HL-60/S4 treated with phorbol 12-myristate 13-acetate at 8.2 ng/mL for 4 days and 3 days (cell line): Measurements from ENCODE around the gene EEFSEC.

ENCODE experiments used
- in situ Hi-C: fragments of 300-500 bp; cut with MboI; formaldehyde crosslinking; loops from 2 replicates; pipeline ENCODE4 v1.15.0; 2022; ENCODE audit warnings: low sequenced_read_pairs

EEFSEC gene

DNA sequence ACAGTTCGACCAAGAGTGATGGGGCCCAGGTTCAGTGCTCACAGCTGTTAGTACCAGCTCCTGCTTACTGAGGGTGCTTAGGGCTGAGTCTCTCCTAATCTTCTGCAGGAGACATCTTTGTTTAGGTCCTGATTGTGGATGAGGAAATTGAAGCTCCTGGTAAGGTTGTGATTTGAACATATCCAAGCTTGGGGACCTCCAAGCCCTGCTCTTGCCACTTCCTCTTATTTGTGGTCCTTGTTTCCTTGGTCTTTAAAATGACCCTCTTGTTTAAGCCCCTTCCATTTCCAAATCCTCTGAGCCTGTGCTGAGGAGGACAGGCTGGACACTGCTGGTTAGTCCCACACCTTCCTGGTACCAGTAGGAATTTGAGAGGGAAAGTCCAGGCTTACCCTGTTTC lies 87.0 kb downstream of the EEFSEC start:
- in situ Hi-C loops, result no loop called here

GRCh38 chr3:128241741-128242140 lies 88.5 kb downstream of the EEFSEC start:
- in situ Hi-C loops, result no loop called here

- in situ Hi-C loops, result no loop called here
Observed at GRCh38 chr3:128242818-128243601, 89.7 kb downstream of the EEFSEC start.

DNA sequence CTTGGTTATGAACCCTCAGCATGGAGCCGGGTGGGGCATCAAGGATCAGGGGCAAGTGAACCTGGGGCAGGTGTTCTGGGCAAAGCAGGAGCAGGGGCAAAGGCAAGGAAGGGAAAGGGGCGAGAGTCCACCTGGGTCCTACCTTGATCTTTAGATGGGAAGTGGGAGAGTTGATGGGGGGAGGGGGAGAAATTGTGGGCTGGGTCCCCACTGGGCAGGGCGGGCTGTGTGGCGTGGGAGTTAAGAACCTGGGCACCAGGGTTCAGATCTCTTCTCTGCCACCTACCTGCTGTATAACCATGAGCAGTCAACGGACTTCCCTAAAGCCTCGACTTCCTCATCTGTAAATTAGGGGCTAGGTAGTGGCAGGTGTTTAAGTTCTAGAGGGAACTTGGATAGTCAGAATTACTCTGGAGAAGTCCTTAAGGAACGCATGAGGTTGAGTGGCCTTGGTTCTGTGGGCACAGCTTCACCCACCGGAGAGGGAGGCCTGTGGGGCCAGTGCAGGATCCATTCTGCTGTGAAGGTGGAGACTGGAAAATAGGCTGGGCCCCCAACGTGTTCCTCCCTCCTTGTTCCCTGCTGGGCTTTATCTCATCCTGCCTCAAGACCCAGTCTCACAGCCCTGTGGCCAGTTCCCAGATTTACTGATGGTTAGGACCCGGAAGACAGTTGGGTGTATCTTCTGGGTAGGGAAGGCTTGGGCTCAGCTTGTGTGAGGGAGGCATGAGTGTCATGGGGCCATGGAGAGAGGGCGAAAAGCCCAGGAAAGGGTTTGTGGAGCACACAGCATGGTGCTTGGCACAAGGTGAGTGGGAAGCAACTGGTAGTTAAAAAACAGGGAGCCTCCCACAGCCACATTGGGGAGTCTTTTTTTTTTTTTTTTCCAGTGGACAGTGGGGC lies 90.6 kb downstream of the EEFSEC start:
- in situ Hi-C loops, result no loop called here

- in situ Hi-C loops, result no loop called here
Observed at GRCh38 chr3:128245460-128245859, 92.2 kb downstream of the EEFSEC start.

GRCh38 chr3:128247666-128248409 lies 94.6 kb downstream of the EEFSEC start:
- in situ Hi-C loops, result no loop called here

GRCh38 chr3:128252083-128252482 lies 98.8 kb downstream of the EEFSEC start:
- in situ Hi-C loops, result no loop called here

GRCh38 chr3:128253150-128253549 lies 99.9 kb downstream of the EEFSEC start:
- in situ Hi-C loops, result no loop called here

GRCh38 chr3:128254066-128254590 lies 100.8 kb downstream of the EEFSEC start:
- in situ Hi-C loops, result no loop called here

DNA sequence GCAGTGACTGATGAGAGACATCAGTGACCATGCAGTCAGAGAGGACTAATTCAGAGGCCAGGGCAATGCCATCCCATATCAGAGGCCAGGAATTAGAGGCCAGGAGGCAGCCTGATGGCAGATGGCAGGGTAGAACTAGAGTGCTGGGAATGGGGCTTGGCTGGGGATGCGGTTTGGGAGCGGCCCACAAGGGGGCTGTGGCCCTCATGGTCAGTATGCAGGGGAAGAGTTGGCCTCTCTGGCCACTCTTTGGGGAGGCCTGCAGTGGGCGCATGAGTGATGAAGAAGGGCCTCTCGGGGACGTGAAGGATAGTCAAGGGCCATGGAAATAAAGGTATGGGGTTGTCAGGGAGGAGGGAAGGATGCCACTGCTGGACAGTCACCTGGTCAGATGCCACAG lies 101.7 kb downstream of the EEFSEC start:
- in situ Hi-C loops, result no loop called here

DNA sequence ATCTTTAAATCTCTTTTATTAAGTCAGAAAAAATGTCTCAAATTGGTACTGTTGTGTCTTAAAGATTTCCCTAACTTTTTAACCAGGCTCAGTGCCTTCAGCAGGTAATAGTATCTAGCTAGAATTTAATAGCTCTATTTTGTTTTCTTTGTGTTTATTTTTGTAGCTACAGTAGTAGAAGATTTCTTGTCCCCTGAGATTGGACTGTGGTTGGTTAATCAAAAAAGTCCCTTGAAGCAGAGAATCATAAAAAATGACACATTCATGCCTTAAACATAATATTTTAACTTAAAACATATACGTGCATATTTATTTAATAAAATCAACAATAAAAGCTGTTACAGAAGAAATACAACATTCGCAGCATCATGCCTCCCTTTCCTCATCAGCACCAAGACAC lies 102.8 kb downstream of the EEFSEC start:
- in situ Hi-C loops, result no loop called here

GRCh38 chr3:128257632-128258031 lies 104.4 kb downstream of the EEFSEC start:
- in situ Hi-C loops, result no loop called here

DNA sequence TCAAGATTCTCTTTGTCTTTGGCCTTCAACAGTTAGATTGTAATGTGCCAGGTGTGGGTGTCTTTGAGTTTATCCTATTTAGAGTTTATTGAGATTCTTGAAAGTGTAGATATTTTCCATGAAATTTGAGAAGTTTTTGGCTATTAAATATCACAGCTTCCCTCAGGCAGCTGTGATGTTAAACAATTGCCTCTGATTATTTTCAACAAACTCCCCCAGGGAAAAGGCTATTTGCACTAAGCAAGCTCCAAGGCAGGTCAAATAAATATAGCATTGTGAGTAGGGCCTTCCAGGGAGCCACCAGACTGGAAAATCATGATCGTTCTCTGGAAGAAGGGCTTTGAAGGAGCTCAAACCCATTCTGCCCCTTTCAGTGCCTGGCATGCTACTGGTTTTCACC lies 107.0 kb downstream of the EEFSEC start:
- in situ Hi-C loops, result no loop called here

DNA sequence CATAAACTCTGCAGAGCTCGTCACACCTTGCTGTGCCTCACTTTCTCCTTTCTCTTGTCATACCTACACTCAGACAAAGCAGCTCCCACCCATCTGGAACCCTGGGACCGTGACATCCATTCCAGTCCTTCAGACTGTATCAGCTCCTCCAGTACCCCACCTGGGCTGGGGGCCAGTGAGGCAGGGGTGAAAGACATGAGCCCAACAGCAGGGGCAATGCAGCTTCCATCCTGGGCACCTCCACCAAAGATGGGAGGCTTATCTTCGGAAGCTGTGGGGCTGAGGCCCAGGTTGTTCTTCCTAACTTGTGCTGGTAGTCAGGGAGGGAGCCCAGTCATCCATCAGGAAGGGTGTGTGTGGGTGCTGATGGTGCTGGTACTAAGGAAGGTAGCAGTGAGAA lies 109.2 kb downstream of the EEFSEC start:
- in situ Hi-C loops, result no loop called here

GRCh38 chr3:128263118-128263517 lies 109.8 kb downstream of the EEFSEC start:
- in situ Hi-C loops, result no loop called here

GRCh38 chr3:128263946-128264345 lies 110.7 kb downstream of the EEFSEC start:
- in situ Hi-C loops, result no loop called here

DNA sequence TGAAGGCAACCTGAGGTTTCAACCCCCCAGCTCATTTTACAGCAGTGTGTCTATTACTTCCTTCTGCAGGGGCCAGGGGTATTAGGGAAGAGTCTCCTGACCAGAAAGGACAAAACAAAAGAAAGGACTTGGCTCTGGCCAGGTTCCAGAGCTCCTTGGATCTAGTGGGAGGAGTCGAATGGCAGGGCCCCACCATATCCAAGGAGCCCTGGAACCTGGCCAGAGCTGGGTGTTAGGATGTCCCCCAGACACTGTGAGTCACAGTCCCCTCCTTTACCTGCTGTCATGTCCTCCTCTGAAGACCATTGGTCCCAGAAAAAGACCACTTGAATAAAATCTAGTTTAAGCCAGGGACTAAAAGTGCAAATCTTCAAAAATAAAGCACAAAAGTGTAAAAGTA lies 113.2 kb downstream of the EEFSEC start:
- in situ Hi-C loops, result no loop called here

DNA sequence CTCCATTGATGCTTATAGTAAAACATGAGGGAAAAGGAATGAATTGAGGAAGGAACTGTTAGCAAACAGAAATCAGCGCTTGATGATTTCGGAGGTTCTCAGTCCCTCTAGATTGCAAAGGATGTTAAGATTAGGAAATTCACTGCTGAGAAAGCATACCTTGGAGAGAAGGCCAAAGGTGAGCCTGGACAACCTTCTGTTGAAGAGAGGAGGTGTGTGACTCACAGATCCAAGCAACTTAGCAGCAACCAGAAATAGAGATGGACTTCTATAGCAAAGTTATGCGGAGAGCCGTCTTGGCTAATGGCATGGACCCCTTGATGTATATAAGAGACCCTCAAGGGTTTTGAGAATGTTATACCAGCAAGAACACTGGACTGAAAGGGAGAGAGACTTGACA lies 114.3 kb downstream of the EEFSEC start:
- in situ Hi-C loops, result no loop called here

DNA sequence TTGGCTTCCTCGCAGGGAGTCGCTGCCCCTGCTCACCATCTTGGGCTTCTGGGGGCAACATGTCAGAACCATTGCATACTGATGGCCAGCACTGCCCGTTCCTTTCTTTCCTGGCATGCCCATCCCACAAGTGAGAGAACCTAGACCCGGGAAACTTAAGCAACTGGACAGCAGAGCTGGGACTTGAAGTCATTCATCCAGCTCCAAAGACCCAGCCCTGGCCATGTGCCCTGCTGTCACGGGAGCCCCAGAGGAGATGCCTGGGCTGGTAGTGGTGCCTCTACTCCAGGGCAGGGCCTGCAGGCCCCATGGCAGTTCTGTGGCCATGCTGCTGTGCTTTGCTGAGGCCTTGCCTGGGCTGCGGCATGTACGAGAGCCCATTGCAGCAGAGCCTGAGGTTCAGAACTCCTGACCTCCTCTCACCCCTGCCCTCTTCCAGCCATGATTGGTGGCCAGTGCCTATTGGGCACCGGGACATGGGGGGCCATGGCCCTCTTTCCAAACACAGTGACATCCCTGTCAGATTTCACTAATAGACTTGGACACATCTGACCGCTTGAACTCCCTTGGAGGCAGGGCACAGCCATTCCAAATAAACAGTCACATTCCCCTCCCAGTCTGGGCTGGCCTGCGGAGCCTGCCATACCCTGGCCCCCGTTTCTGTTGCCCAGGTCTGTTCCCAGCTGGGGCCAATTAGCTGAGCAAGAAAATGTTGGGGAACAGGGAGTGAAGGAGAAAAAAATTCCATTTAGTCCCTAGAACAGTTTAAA lies 115.9 kb downstream of the EEFSEC start:
- in situ Hi-C loops, result no loop called here

- in situ Hi-C loops, result no loop called here
Observed at GRCh38 chr3:128269796-128270195, 116.5 kb downstream of the EEFSEC start.
